CD1c-positive myeloid dendritic cell (primary cell): Measurements from ENCODE around the gene SYT6.

Experiments used
- DNase-seq: peaks from one replicate; pipeline ENCODE4 v3.0.0-alpha.2; 2016; ENCODE audit errors: extremely low spot score

Gene SYT6

GRCh38 chr1:114154963-114155322 lies 1.3 kb upstream of the SYT6 start:
- DNase-seq, result peak; percentile 35

DNA sequence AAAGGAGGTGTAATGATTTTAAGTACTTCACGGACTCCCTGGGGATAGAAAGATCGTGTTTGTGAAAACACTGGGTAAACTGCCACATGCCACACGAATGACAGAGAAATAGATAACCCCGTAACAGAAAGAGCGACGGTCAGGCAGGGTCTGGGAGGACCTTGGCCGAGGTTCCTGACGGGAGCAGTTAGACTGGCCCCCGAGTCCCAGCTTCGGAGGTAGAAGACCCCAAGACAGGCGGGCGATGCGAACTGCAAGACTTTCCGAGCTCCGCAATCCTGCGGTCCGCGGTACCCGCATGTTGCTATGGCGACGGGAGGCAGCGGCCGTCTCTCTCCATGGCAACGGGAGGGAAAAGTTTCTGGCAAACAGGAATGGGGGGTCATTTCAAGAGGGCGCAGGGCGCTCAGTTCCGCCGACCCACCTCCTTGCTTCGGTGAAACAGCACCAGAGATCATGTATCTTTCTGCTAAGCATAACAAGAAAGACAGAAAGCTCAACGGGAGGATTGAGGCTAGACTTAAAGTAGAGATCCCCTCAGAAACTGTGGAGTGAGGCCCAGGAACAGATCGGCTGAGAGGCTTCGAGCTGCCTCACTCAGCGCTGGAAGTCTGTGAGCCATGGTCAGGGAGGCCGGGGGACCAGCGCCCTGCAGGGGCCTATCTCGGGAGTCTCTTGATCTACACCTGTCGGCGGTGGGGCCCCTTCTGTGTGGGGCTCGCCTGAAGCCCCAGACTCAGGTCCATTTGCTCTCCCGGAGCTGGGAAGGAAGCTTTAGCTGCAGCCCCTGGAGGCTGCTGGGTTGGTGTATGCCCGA lies 685 bp upstream of the SYT6 start:
- peak; percentile 13 for DNase-seq

DNA sequence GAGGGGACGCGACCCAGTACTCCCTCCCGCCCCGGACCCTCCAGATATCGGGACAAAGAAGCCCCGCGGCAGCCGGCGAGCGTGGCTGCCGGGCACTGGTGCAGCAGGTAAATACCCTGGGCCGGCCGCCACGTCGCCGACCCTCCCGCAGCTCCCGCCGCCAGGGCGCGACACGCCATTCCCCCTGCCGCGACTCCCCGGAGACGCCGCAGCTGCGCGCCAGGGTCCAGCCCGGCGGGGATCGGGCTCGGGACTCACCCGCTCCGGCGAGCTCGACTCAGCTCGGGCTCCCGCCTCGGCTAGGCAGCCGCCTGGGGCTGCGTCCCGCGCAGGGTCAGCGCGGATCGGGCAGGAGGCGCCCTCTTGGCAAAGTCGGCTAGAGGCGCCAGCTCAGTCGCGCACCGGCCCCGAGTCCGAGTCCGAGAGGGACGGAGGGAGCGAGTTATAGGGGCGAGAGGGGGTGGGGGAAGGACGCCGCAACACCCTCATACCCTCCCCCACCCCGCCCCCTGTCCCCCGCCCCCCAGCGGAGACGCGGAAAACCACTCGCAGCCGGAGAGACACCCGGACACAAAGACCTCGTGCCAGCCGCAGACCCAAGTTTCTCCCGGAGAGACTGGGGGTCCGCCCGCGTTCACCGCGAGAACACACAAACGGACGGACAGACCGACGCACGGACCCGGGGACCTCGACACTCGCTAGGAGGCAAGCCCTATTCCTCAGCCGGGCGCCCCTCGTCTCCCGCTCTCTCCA lies 985 bp downstream of the SYT6 start:
- peak; percentile 41 for DNase-seq

- no peak for DNase-seq
Observed at GRCh38 chr1:114152089-114152507, 1.6 kb downstream of the SYT6 start.

DNA sequence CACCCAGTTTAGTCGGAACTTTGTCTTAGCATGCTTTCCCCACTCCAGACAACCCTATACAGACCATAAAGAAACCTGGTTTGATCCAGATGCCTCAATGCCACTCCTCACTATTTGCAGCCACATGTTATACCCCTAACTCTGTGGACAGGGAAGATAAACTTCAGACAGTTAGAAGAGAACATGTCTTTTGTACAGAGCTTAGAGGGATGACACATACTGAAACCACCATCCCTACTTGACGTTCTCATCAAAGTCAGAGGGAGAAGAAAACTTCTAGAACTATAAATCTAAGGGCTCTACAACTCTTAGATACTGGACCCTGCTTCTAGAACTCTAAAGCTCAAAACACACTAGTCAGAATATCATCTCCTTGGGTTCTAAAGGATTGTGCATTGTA lies 3.7 kb downstream of the SYT6 start:
- DNase-seq, result peak; percentile 27

- no peak for DNase-seq
Observed at GRCh38 chr1:114149211-114149610, 4.5 kb downstream of the SYT6 start.

DNA sequence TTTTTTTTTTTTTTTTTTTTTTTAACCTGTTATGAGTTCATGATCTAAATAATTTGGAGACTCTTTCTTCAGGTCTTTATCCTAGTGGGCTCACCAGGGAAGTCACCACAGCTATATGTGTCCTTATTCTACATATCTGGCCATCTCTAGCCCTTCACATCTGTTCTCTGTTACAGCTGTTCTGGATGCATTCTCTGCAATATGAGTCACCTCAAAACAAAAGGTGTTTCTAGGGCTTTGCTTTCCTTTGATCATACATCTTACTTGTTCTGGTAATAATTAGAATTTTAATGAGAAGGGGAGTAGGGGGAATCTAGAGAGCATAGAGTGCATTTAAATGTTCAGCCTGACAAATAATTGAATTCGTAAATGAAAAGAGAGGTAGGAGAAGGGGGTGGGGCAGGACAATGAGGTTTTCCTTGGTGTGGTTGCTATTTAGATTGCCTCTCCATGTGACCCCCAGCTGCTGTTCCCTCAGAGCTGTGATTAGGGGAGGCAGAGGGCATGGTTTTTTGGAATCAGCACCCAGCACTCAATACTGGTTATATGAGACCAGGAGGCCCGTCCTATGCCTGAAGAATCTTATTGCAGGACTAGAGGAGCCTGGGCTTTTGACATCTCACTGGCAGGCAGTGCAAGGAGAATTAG lies 8.0 kb downstream of the SYT6 start:
- DNase-seq, result no peak

GRCh38 chr1:114144016-114144415 lies 9.7 kb downstream of the SYT6 start:
- peak; percentile 42 for DNase-seq

- no peak for DNase-seq
Observed at GRCh38 chr1:114139540-114139939, 14.1 kb downstream of the SYT6 start.

DNA sequence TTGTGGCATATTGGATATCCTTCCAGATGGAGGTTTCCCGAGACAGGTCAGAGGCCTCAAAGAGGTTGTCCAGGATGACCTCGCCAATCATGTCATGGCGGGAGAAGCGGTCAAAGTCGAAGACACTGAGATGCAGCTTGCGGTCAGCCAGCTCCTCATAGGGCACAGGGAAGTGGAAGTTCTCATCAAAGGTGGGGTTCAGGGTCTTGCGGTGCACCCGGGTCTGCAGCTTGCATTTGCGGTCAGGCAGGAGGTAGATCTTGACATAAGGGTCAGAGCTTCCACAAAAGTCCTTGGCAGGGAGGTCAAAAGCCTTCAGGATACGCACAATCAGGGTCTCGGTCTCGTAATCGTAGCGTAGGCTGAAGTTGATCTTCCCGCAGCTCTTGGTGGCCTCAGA lies 16.2 kb downstream of the SYT6 start:
- DNase-seq, result no peak

DNA sequence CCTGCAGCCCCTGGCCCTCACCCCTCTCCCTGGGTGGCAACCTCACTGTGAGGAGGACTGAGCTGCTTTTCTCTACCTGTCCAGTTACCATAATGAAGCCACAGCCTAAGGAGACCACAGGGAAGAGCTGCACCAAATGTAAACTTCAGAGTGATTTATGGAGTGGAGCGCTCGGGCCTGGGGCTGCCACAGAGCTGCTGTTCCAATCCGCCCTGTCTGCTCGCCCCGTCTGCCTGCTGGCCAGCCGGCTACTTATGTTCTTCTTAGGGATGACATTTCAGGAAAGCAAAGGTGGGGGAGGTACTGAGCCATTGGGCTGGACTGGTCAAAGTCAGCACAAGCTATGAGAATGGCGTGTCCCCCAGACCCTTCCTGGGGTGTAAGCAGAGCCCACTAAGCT lies 17.9 kb downstream of the SYT6 start:
- DNase-seq, result no peak

GRCh38 chr1:114134518-114134917 lies 19.2 kb downstream of the SYT6 start:
- no peak for DNase-seq

- no peak for DNase-seq
Observed at GRCh38 chr1:114133129-114133528, 20.5 kb downstream of the SYT6 start.

DNA sequence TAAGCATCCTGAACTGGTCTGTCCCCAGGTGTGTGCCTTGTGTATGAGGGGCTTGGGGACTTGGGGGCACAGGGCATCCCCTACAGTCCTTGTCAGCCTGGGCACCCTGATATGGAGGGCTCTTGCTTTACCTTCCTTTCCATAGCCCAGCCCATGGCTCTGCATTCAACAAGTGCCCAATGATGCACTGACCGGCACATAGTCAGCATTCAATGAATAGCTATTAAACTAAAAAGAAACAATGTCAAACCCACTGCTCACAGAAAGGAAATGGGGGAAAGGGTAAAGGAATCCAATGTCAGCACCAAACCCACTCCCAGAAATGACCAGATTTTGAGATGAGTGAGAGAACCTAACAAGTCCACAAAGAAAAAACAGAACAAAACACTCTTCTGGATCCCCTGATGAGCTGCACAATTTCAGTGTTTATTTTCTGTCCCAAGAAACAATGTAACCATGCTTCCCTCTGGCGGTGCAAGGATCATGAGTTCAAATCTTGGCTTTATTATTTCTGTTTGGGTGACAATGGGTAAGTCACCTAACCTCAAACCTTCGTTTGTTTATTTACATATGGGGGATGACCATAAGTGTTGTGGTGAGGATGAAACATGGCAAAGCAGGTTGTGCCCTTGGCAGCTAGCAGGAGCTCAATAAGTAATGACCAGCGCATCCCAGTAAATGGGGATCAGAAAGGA lies 22.0 kb downstream of the SYT6 start:
- DNase-seq, result no peak

DNA sequence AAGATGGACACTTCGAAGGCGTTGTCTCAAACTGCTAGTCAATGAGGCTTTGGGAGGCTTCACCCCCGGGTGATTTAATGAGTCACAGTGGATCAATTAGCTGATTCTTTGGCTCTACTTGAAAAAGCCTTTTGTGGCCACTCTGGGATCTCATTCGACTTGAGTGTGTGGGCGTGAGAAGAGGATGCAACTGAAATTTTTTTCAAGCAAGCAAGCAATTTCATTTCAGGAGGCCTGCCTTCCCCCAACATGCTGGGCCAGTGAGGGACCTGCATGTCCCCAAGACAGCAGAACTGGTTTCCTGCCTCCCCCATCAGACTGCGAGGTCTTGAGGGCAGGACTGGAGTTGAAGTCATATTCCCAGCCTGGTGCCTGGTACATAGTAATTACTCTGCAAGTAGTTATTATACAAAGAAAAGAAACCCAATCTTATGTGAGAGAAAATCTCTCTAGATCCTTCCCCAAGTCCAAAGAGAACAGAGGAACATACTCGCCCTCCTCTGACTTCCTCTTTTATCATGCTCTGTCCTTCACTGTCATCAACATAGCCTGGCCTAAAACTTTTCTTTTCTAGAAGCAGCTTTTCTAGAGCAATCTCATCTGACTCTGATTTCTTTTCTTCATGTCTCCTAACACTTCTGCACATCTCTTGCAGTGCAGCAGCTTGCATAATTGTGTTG lies 22.7 kb downstream of the SYT6 start:
- peak; percentile 46 for DNase-seq

DNA sequence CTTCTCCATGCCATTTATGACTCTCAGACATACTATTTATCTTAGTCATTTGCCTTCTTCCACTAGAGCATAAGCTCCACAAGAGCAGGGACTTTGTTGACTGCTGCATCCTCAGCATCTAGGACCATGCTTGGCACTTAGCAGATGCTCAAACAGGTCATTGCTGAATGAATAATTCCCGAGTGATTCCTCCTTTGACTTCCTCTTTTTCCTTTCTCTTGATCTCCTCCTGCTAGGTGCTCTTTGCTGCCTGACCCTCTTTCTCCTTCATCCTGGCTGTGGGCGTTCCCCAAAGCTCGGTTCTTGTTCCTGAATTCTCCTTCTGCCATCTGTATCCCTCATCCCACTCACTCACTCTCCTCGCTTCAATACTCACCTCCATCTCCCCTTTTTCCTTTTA lies 23.5 kb downstream of the SYT6 start:
- peak; percentile 36 for DNase-seq

- no peak for DNase-seq
Observed at GRCh38 chr1:114128293-114128692, 25.4 kb downstream of the SYT6 start.

DNA sequence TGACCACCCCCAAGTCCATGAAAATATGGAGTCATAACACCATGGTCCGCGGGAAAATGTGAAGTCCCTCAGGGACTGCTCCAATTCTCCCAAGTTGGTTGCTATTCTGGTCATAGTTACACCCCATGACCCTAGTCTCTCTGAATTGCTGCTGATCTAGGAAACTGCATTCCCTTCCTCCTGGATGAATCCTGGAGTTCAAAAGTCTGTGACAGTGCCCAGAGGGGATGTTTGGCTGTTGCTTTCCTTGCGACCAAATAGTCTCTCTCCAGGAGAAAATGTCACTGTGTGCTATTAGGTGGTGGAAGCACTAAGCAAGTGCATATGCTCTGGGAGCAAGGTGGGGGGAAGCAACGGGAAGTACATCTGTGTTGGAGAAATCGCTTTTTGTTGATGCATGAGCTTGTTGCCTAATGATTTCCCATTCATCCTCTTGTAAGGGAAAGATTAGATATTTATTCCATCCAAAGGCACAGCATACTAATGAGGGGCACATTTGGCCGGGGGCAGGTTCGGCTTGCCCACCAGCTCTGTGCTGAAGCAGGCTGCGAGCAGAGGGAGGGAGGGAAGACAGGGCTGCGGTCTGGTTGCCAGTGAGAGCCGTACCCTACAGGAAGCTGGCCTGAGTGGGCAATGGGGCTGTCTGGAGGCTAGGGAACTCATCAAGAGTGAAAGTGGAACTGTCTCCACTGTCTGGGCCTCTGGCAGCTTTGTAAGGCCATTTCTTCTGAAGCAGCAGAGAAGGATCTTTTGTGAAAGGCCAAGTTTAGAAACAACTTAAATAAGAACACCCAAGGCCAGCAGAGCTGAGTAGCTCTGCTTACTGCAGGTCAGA lies 27.2 kb downstream of the SYT6 start:
- DNase-seq, result peak; percentile 78

GRCh38 chr1:114124644-114125043 lies 29.0 kb downstream of the SYT6 start:
- no peak for DNase-seq

- peak; percentile 85 for DNase-seq
Observed at GRCh38 chr1:114122941-114123618, 30.6 kb downstream of the SYT6 start.
